K562 (cell line): ENCODE measurements around the gene BEST4. TPM values are rescaled to one million over a fixed set of nuclear protein-coding genes. Genes with fewer than 3 reads are reported as not detected.

Experiments used
- ATAC-seq: fragments of 200-7000 bp; cut with Tn5 transposase; 3 replicates; pipeline ENCODE4 v1.9.1; 2020; ENCODE audit warnings: moderate library complexity
- BruUV-seq: library from RNA; stranded (reverse); fragments of 400-500 nt; replicated peaks from 2 replicates; lab custom pipeline; 2021; lab: Mats Ljungman, UMichigan
- CTCF ChIA-PET: fragments of 300-600 bp; formaldehyde crosslinking; extraction: SDS; loops from one replicate; lab custom pipeline; 2021; ENCODE audit warnings: low intra/inter-chr PET ratio; lab: Yijun Ruan, JAX
- POLR2A ChIA-PET: fragments of 300-600, 350-650 bp; sonication (Branson Sonifier 250); formaldehyde crosslinking; extraction: SDS; loops from one replicate; lab custom pipeline; 2021; ENCODE audit warnings: antibody characterized with exemption, inconsistent platforms; lab: Yijun Ruan, JAX
- DNase-seq, 4 experiments: peaks; one replicate each; pipeline versions ENCODE4 v3.0.0 to v3.0.0-alpha.2; 2011 to 2018; ENCODE audit warnings: low spot score in 3 of 4, mixed read lengths in 3 of 4; ENCODE audit errors: extremely low read depth in 1 of 4
- FAIRE-seq: peaks from 2 replicates; lab custom pipeline; 2011; peaks lifted over from hg19 to GRCh38; lab: Jason Lieb, UNC
- H2AFZ ChIP-seq: 2 replicates; pipeline ENCODE4 v1.6.0; 2011; ENCODE audit warnings: low read depth, low read length, control low read depth, inconsistent platforms
- H3K27ac ChIP-seq: fragments of 200-600 bp; 3 replicates; pipeline ENCODE4 v1.8.0; 2011; ENCODE audit warnings: low read depth, mild to moderate bottlenecking, control low read depth, inconsistent platforms, low read length, moderate library complexity, mixed read lengths; ENCODE audit errors: extremely low read depth
- H3K27me3 ChIP-seq, 2 experiments: fragments of 300-600 bp in 1 of 2; 2 replicates in 1 of 2; 3 replicates in 1 of 2; pipeline versions ENCODE4 v1.6.0 to v1.8.0; 2011; ENCODE audit warnings: inconsistent platforms in 2 of 2, low read length in 2 of 2, mild to moderate bottlenecking in 1 of 2, mixed read lengths in 1 of 2, moderate library complexity in 1 of 2; ENCODE audit not compliant: control insufficient read depth in 2 of 2, insufficient read depth in 2 of 2
- H3K36me3 ChIP-seq: fragments of 300-600 bp; 3 replicates; pipeline ENCODE4 v1.8.0; 2011; ENCODE audit warnings: mild to moderate bottlenecking, low read length, inconsistent platforms; ENCODE audit not compliant: control insufficient read depth, insufficient read depth
- H3K4me1 ChIP-seq, 2 experiments: fragments of 200-600 bp in 1 of 2; replicated peaks in 1 of 2; 2 replicates in 1 of 2; 3 replicates in 1 of 2; pipeline versions ENCODE4 v1.5.1 to v1.8.0; 2011; ENCODE audit warnings: inconsistent platforms in 2 of 2, low read length in 2 of 2, mild to moderate bottlenecking in 1 of 2, mixed read lengths in 1 of 2, moderate library complexity in 1 of 2; ENCODE audit not compliant: control insufficient read depth in 2 of 2, insufficient read depth in 2 of 2
- H3K4me2 ChIP-seq: 2 replicates; pipeline ENCODE4 v1.6.1; 2011; ENCODE audit warnings: low read length, control low read depth, inconsistent platforms, mixed read lengths; ENCODE audit not compliant: insufficient read depth
- H3K4me3 ChIP-seq: fragments of 200-600 bp; sonication (generic), shearing (Covaris generic); 2 replicates; pipeline ENCODE4 v1.5.1; 2016; ENCODE audit warnings: control low read depth, inconsistent platforms
- H3K79me2 ChIP-seq: fragments of 200-600 bp; 3 replicates; pipeline ENCODE4 v1.8.0; 2011; ENCODE audit warnings: low read length, inconsistent platforms; ENCODE audit not compliant: control insufficient read depth, insufficient read depth
- H3K9ac ChIP-seq, 2 experiments: 2 replicates each; pipeline versions ENCODE4 v1.6.0 to v1.6.1; 2011; ENCODE audit warnings: low read depth in 2 of 2, low read length in 2 of 2, control low read depth in 1 of 2, inconsistent platforms in 1 of 2, mild to moderate bottlenecking in 1 of 2, mixed read lengths in 1 of 2; ENCODE audit not compliant: insufficient read depth in 1 of 2
- H3K9me1 ChIP-seq: one replicate; pipeline ENCODE4 v1.6.0; 2011; ENCODE audit warnings: inconsistent platforms, mild to moderate bottlenecking, low read length, moderate library complexity; ENCODE audit not compliant: control insufficient read depth, insufficient read depth
- H3K9me3 ChIP-seq: replicated peaks from 2 replicates; pipeline ENCODE4 v1.5.1; 2011; ENCODE audit warnings: low read depth, low read length, inconsistent platforms; ENCODE audit not compliant: control insufficient read depth, insufficient read depth
- H4K20me1 ChIP-seq: replicated peaks from 2 replicates; pipeline ENCODE4 v1.6.1; 2011; ENCODE audit warnings: low read length, inconsistent platforms, mixed read lengths; ENCODE audit not compliant: control insufficient read depth, insufficient read depth
- CBFB ChIP-seq: sonication (generic); formaldehyde crosslinking; IDR thresholded peaks from 2 replicates; pipeline ENCODE4 v1.4.0; 2020; ENCODE audit warnings: mild to moderate bottlenecking, missing genetic modification reagents
- GABPA ChIP-seq: fragments of 200-800 bp; sonication (Bioruptor generic); conservative IDR thresholded peaks from 2 replicates; pipeline ENCODE4 v1.6.1; 2016; ENCODE audit warnings: low read depth, missing genetic modification characterization, missing compliant biosample characterization
- KDM4B ChIP-seq, 2 experiments: fragments of 450-650 bp in 1 of 2; sonication (generic) in 1 of 2; IDR thresholded peaks; 2 replicates each; pipeline ENCODE4 v1.6.1; 2016 to 2017; ENCODE audit warnings: borderline replicate concordance in 2 of 2, antibody characterized with exemption in 1 of 2, low read depth in 1 of 2, mild to moderate bottlenecking in 1 of 2
- PHF8 ChIP-seq: fragments of 200-600 bp; sonication (generic); IDR thresholded peaks from 2 replicates; pipeline ENCODE4 v1.6.1; 2012; ENCODE audit warnings: mixed run types, mild to moderate bottlenecking, inconsistent platforms, low read length, moderate library complexity, borderline replicate concordance
- PURB ChIP-seq: sonication (generic); formaldehyde crosslinking; IDR thresholded peaks from 2 replicates; pipeline ENCODE4 v1.9.0; 2021; ENCODE audit warnings: low read depth, mild to moderate bottlenecking, missing genetic modification reagents
- RB1 ChIP-seq: fragments of 450-650 bp; IDR thresholded peaks from 2 replicates; pipeline ENCODE4 v1.6.1; 2017; ENCODE audit warnings: low read depth, mild to moderate bottlenecking
- RBM34 ChIP-seq: fragments of 200-400 bp; formaldehyde crosslinking; IDR thresholded peaks from 2 replicates; pipeline ENCODE4 v1.6.1; 2018; ENCODE audit warnings: low read length, borderline replicate concordance; ENCODE audit not compliant: insufficient read depth
- ZNF165 ChIP-seq: fragments of 250-450 bp; sonication (Bioruptor Pico); IDR thresholded peaks from 2 replicates; pipeline ENCODE4 v1.4.0; 2020; ENCODE audit warnings: borderline replicate concordance
- ZNF561 ChIP-seq: fragments of 450-650 bp; formaldehyde crosslinking; conservative IDR thresholded peaks from 2 replicates; pipeline ENCODE4 v1.4.0; 2020; ENCODE audit warnings: mild to moderate bottlenecking, moderate library complexity
- ZNF79 ChIP-seq: fragments of 250-450 bp; sonication (Bioruptor Pico); IDR thresholded peaks from 2 replicates; pipeline ENCODE4 v1.4.0; 2020; ENCODE audit warnings: low read depth, mild to moderate bottlenecking, moderate library complexity
- WGBS: fragments of 100-300 bp; shearing (Covaris generic); methylation state at CpG from one replicate; pipeline ENCODE4 v1.1.6; 2016; ENCODE audit warnings: low coverage, mixed read lengths; ENCODE audit not compliant: insufficient coverage; ENCODE audit errors: missing lambda C conversion rate; 5-methylcytosine and 5-hydroxymethylcytosine counted together
- in situ Hi-C: fragments of 300-500 bp; cut with MboI; formaldehyde crosslinking; loops from 4 replicates; pipeline ENCODE4 v1.15.0; 2018; ENCODE audit warnings: inconsistent platforms, mixed read lengths
- intact Hi-C: fragments of 100-400 bp; cut with micrococcal nuclease; formaldehyde crosslinking; loops from 2 replicates; pipeline ENCODE4 v1.14.2; 2022
- polyA plus RNA-seq, 8 experiments: library from polyadenylated mRNA; depleted of rRNA in 4 of 8; stranded (reverse) in 5 of 8; unstranded in 3 of 8; fragments of >200 nt; fragmentation: Nextera tagmentation in 2 of 8; fragmentation: Illumina TruSeq in 1 of 8; extraction: Ambion mirVana in 2 of 8; extraction: Trizol in 1 of 8; gene quantifications; 2 replicates each; pipeline versions ENCODE4 v1.2.1 to v1.2.3, GENCODE V29; 2011 to 2014; ENCODE audit warnings: inconsistent platforms in 1 of 8, missing spikeins in 1 of 8
- total RNA-seq, 7 experiments: library from RNA; depleted of rRNA in 6 of 7; stranded (reverse); fragments of >200 nt in 6 of 7; fragmentation: Illumina TruSeq in 2 of 7; extraction: Trizol in 2 of 7; gene quantifications; 2 replicates each; pipeline versions ENCODE4 v1.2.1 to v1.2.3, GENCODE V29; 2011 to 2021; ENCODE audit warnings: low replicate concordance in 1 of 7
- TF ChIP-seq, protein P1 (sequence below): fragments of 450-650 bp; IDR thresholded peaks from 2 replicates; pipeline ENCODE4 v1.6.1; 2018; ENCODE audit not compliant: partially characterized antibody
- TF ChIP-seq, protein P2 (sequence below), 2 experiments: fragments of 450-650 bp; IDR thresholded peaks; 2 replicates each; pipeline ENCODE4 v1.6.1; 2016
- TF ChIP-seq, protein P3 (sequence below): sonication (generic); formaldehyde crosslinking; IDR thresholded peaks from 2 replicates; pipeline ENCODE4 v1.9.0; 2022; ENCODE audit warnings: mild to moderate bottlenecking, missing genetic modification reagents

Gene BEST4
- total and polyA plus RNA-seq, 9 of the 15 experiments (the other 6 are each of a cell fraction or from before 2014, with no cell fraction given): 0.07 to 0.11 TPM; not detected in 7

- Histone ChIP-seq H3K4me1 (peaks cover 13 to 28% of the 10 kb centered on the region in 2 experiments), H3K9ac (peak overlapping the region; percentile 90 to 98), H3K9me3 (no peaks in the 10 kb centered on the region), H3K27ac (peak overlapping the region; percentile 100), H2AFZ (peak overlapping the region; percentile 98), H3K4me3 (peak overlapping the region; percentile 36), H3K9me1 (no peaks in the 10 kb centered on the region), H3K4me2 (peak overlapping the region; percentile 98), H4K20me1 (no peaks in the 10 kb centered on the region), H3K36me3 (no peaks in the 10 kb centered on the region), H3K27me3 (no peaks in the 10 kb centered on the region), H3K79me2 (no peaks in the 10 kb centered on the region)
- in situ Hi-C loops: loop anchor here (5.0 kb wide), 1 partner anchor 88 kb away; the partner anchor contains the start of gene RNU5D-1
- ChIA-PET POLR2A (interaction anchor here (0.6 to 9.2 kb wide), 24 partner anchors 11 to 840 kb away, joined by 3 to 594 read pairs (median 6); partner anchors contain the start of genes BEST4, BTBD19, CCDC163 and DYNLT4), CTCF (interaction anchor here (1.2 kb wide), 1 partner anchor 89 kb away, joined by 4 read pairs; the partner anchor contains the start of gene RNU5D-1)
- FAIRE-seq: no peak
- peak in 3 of 4 experiments; percentile 42 to 45 (median 43) for DNase-seq
- peak; percentile 2 for ATAC-seq
- 32% methylated on average over 25 of the region's 25 CpGs for WGBS
- TSS peak; percentile 94 for BruUV-seq
- intact Hi-C loops: no loop called here
- no peak for TF ChIP-seq KDM4B (IDR thresholded peaks at IDR 0.05; ENCODE audit: borderline replicate concordance in 2 of 2, low read depth in 1 of 2)
- no peak for TF ChIP-seq RBM34
- TF ChIP-seq, protein P1, sequence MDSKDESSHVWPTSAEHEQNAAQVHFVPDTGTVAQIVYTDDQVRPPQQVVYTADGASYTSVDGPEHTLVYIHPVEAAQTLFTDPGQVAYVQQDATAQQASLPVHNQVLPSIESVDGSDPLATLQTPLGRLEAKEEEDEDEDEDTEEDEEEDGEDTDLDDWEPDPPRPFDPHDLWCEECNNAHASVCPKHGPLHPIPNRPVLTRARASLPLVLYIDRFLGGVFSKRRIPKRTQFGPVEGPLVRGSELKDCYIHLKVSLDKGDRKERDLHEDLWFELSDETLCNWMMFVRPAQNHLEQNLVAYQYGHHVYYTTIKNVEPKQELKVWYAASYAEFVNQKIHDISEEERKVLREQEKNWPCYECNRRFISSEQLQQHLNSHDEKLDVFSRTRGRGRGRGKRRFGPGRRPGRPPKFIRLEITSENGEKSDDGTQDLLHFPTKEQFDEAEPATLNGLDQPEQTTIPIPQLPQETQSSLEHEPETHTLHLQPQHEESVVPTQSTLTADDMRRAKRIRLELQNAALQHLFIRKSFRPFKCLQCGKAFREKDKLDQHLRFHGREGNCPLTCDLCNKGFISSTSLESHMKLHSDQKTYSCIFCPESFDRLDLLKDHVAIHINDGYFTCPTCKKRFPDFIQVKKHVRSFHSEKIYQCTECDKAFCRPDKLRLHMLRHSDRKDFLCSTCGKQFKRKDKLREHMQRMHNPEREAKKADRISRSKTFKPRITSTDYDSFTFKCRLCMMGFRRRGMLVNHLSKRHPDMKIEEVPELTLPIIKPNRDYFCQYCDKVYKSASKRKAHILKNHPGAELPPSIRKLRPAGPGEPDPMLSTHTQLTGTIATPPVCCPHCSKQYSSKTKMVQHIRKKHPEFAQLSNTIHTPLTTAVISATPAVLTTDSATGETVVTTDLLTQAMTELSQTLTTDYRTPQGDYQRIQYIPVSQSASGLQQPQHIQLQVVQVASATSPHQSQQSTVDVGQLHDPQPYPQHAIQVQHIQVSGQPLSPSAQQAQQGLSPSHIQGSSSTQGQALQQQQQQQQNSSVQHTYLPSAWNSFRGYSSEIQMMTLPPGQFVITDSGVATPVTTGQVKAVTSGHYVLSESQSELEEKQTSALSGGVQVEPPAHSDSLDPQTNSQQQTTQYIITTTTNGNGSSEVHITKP: no peak
- TF ChIP-seq RB1: 0 out of 2 replicates have a peak, but pooled peaks have one; percentile 34
- TF ChIP-seq ZNF79 (CRISPR knock-in tag): no peak
- TF ChIP-seq PHF8: peak; percentile 70; the same call in 1 of the 2 replicates
- TF ChIP-seq ZNF165 (CRISPR knock-in tag): peak; percentile 40; the same call in 1 of the 2 replicates
- no peak for TF ChIP-seq PURB (CRISPR knock-in tag)
- TF ChIP-seq CBFB: 0 out of 2 replicates have a peak, but pooled peaks have one; percentile 20
- TF ChIP-seq ZNF561 (CRISPR knock-in tag): no peak
- no peak for TF ChIP-seq GABPA (tag)
- TF ChIP-seq, protein P2, sequence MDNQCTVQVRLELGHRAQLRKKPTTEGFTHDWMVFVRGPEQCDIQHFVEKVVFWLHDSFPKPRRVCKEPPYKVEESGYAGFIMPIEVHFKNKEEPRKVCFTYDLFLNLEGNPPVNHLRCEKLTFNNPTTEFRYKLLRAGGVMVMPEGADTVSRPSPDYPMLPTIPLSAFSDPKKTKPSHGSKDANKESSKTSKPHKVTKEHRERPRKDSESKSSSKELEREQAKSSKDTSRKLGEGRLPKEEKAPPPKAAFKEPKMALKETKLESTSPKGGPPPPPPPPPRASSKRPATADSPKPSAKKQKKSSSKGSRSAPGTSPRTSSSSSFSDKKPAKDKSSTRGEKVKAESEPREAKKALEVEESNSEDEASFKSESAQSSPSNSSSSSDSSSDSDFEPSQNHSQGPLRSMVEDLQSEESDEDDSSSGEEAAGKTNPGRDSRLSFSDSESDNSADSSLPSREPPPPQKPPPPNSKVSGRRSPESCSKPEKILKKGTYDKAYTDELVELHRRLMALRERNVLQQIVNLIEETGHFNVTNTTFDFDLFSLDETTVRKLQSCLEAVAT (IDR thresholded peaks at IDR 0.05): 0 out of 4 replicates have a peak, but pooled peaks of 1 of the 2 experiments have one; percentile 9
- TF ChIP-seq, protein P3, sequence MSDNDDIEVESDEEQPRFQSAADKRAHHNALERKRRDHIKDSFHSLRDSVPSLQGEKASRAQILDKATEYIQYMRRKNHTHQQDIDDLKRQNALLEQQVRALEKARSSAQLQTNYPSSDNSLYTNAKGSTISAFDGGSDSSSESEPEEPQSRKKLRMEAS: 0 out of 2 replicates have a peak, but pooled peaks have one; percentile 23
These were observed 32.6 kb upstream of the BEST4 start for GRCh38 chr1:44820328-44821239.
